COR-L47 (cell line): ENCODE measurements around the gene ADGRD1.

ENCODE experiments used
- DNase-seq: peaks from one replicate; lab custom pipeline; 2025; lab: John Stamatoyannopoulos, UW

Gene ADGRD1

GRCh38 chr12:131074221-131075083 lies 120.7 kb downstream of the ADGRD1 start:
- no peak for DNase-seq

- DNase-seq = no peak
These were observed 121.5 kb downstream of the ADGRD1 start for GRCh38 chr12:131075194-131075593.

- no peak for DNase-seq
These were observed 121.9 kb downstream of the ADGRD1 start for GRCh38 chr12:131075611-131076010.

- no peak for DNase-seq
These were observed 122.6 kb downstream of the ADGRD1 start for GRCh38 chr12:131076296-131076695.

- no peak for DNase-seq
These were observed 123.4 kb downstream of the ADGRD1 start for GRCh38 chr12:131076791-131077747.

GRCh38 chr12:131077931-131078391 lies 124.3 kb downstream of the ADGRD1 start:
- no peak for DNase-seq

GRCh38 chr12:131082290-131083194 lies 128.8 kb downstream of the ADGRD1 start:
- no peak for DNase-seq

GRCh38 chr12:131084341-131085011 lies 130.8 kb downstream of the ADGRD1 start:
- DNase-seq = no peak

GRCh38 chr12:131085125-131085815 lies 131.6 kb downstream of the ADGRD1 start:
- no peak for DNase-seq

- DNase-seq = no peak
These were observed 132.3 kb downstream of the ADGRD1 start for GRCh38 chr12:131085816-131086591.

- DNase-seq = no peak
These were observed 133.7 kb downstream of the ADGRD1 start for GRCh38 chr12:131087302-131087818.

GRCh38 chr12:131087991-131088700 lies 134.4 kb downstream of the ADGRD1 start:
- DNase-seq = no peak

- DNase-seq = no peak
These were observed 135.2 kb downstream of the ADGRD1 start for GRCh38 chr12:131088701-131089530.

GRCh38 chr12:131089531-131090273 lies 136.0 kb downstream of the ADGRD1 start:
- DNase-seq = no peak

- DNase-seq = no peak
These were observed 136.8 kb downstream of the ADGRD1 start for GRCh38 chr12:131090274-131091210.

GRCh38 chr12:131091413-131091975 lies 137.8 kb downstream of the ADGRD1 start:
- no peak for DNase-seq
